K562 (cell line): Measurements from ENCODE around the gene CIAO1. TPM values are rescaled to one million over a fixed set of nuclear protein-coding genes. Genes with fewer than 3 reads are reported as not detected.
A peak's percentile ranks its signal among the peaks of the same experiment; 100 is the strongest.

Source experiments
- BHLHE40 ChIP-seq: IDR thresholded peaks from 2 replicates; pipeline ENCODE4 v1.6.1; 2011; ENCODE audit warnings: low read length, improper control_type of control experiment
- ETS1 ChIP-seq: conservative IDR thresholded peaks from 2 replicates; pipeline ENCODE4 v1.6.1; 2011; ENCODE audit warnings: low read depth, mild to moderate bottlenecking, low read length; ENCODE audit not compliant: control insufficient read depth
- ETV1 ChIP-seq: fragments of 450-650 bp; conservative IDR thresholded peaks from 2 replicates; pipeline ENCODE4 v1.6.1; 2016; ENCODE audit warnings: missing genetic modification characterization, control low read depth, low read depth, missing compliant biosample characterization
- GABPA ChIP-seq: fragments of 200-800 bp; sonication (Bioruptor generic); conservative IDR thresholded peaks from 2 replicates; pipeline ENCODE4 v1.6.1; 2016; ENCODE audit warnings: low read depth, missing genetic modification characterization, missing compliant biosample characterization
- GABPB2 ChIP-seq: fragments of 250-450 bp; sonication (Bioruptor Pico); conservative IDR thresholded peaks from 2 replicates; pipeline ENCODE4 v1.5.1; 2021; ENCODE audit warnings: mild to moderate bottlenecking
- HLTF ChIP-seq: fragments of 450-650 bp; IDR thresholded peaks from 2 replicates; pipeline ENCODE4 v1.6.1; 2016
- JUND ChIP-seq, 2 experiments: IDR thresholded peaks; 2 replicates in 1 of 2; 3 replicates in 1 of 2; pipeline ENCODE4 v1.6.1; 2011; ENCODE audit warnings: borderline replicate concordance in 2 of 2, low read depth in 2 of 2, low read length in 2 of 2, improper control_type of control experiment in 1 of 2, missing biosample characterization in 1 of 2, missing genetic modification characterization in 1 of 2, missing genetic modification reagents in 1 of 2
- KLF1 ChIP-seq: fragments of 450-650 bp; IDR thresholded peaks from 2 replicates; pipeline ENCODE4 v1.6.1; 2016; ENCODE audit warnings: missing genetic modification characterization, missing compliant biosample characterization
- MTA3 ChIP-seq: fragments of 450-650 bp; formaldehyde crosslinking; IDR thresholded peaks from 2 replicates; pipeline ENCODE4 v1.6.1; 2017; ENCODE audit warnings: mild to moderate bottlenecking, borderline replicate concordance
- NR2C2 ChIP-seq, 2 experiments: fragments of 200-800 bp in 1 of 2; sonication (Bioruptor generic) in 1 of 2; sonication (generic) in 1 of 2; formaldehyde crosslinking in 1 of 2; IDR thresholded peaks; 2 replicates each; pipeline versions ENCODE4 v1.6.1 to v1.8.0; 2016 to 2022; ENCODE audit warnings: mild to moderate bottlenecking in 1 of 2, missing compliant biosample characterization in 1 of 2, missing genetic modification characterization in 1 of 2, missing genetic modification reagents in 1 of 2
- RBFOX2 ChIP-seq: fragments of 200-400 bp; formaldehyde crosslinking; IDR thresholded peaks from 2 replicates; pipeline ENCODE4 v1.6.1; 2017; ENCODE audit warnings: low read depth, mild to moderate bottlenecking, low read length, moderate library complexity
- RBM25 ChIP-seq: fragments of 200-400 bp; formaldehyde crosslinking; IDR thresholded peaks from 2 replicates; pipeline ENCODE4 v1.6.1; 2018; ENCODE audit warnings: low read length, low read depth, moderate library complexity; ENCODE audit not compliant: severe bottlenecking
- RUNX1 ChIP-seq: sonication (generic); IDR thresholded peaks from 2 replicates; pipeline ENCODE4 v1.6.1; 2016; ENCODE audit warnings: antibody characterized with exemption, low read depth
- SNRNP70 ChIP-seq: fragments of 200-400 bp; formaldehyde crosslinking; optimal IDR thresholded peaks from 2 replicates; pipeline ENCODE3; 2017; ENCODE audit warnings: low read depth, low read length
- TAF1 ChIP-seq: IDR thresholded peaks from 2 replicates; pipeline ENCODE4 v1.6.1; 2011; ENCODE audit warnings: mild to moderate bottlenecking, low read length, moderate library complexity; ENCODE audit not compliant: insufficient read depth, control insufficient read depth, severe bottlenecking; ENCODE audit errors: extremely low read depth
- ZBTB33 ChIP-seq: sonication (generic); formaldehyde crosslinking; IDR thresholded peaks from 2 replicates; pipeline ENCODE4 v1.8.1; 2023; ENCODE audit warnings: mild to moderate bottlenecking, missing genetic modification reagents
- ZFX ChIP-seq: sonication (generic); formaldehyde crosslinking; IDR thresholded peaks from 2 replicates; pipeline ENCODE4 v1.8.0; 2022; ENCODE audit warnings: mild to moderate bottlenecking, missing genetic modification reagents, moderate library complexity
- ZNF140 ChIP-seq: fragments of 250-450 bp; sonication (Bioruptor Pico); IDR thresholded peaks from 2 replicates; pipeline ENCODE4 v1.8.0; 2021; ENCODE audit warnings: moderate library complexity, mild to moderate bottlenecking, inconsistent platforms
- polyA plus RNA-seq, 8 experiments: library from polyadenylated mRNA; depleted of rRNA in 4 of 8; stranded (reverse) in 5 of 8; unstranded in 3 of 8; fragments of >200 nt; fragmentation: Nextera tagmentation in 2 of 8; fragmentation: Illumina TruSeq in 1 of 8; extraction: Ambion mirVana in 2 of 8; extraction: Trizol in 1 of 8; gene quantifications; 2 replicates each; pipeline versions ENCODE4 v1.2.1 to v1.2.3, GENCODE V29; 2011 to 2014; ENCODE audit warnings: inconsistent platforms in 1 of 8, missing spikeins in 1 of 8
- total RNA-seq, 7 experiments: library from RNA; depleted of rRNA in 6 of 7; stranded (reverse); fragments of >200 nt in 6 of 7; fragmentation: Illumina TruSeq in 2 of 7; extraction: Trizol in 2 of 7; gene quantifications; 2 replicates each; pipeline versions ENCODE4 v1.2.1 to v1.2.3, GENCODE V29; 2011 to 2021; ENCODE audit warnings: low replicate concordance in 1 of 7
- TF ChIP-seq, protein P1 (sequence below): fragments of 250-450 bp; sonication (Bioruptor Pico); IDR thresholded peaks from 2 replicates; pipeline ENCODE4 v1.8.0; 2021; ENCODE audit warnings: moderate library complexity, mild to moderate bottlenecking, inconsistent platforms
- TF ChIP-seq, protein P2 (sequence below): sonication (generic); formaldehyde crosslinking; IDR thresholded peaks from 2 replicates; pipeline ENCODE4 v1.9.0; 2022; ENCODE audit warnings: mild to moderate bottlenecking, missing genetic modification reagents

Gene CIAO1
- total and polyA plus RNA-seq, 9 of the 15 experiments (the other 6 are each of a cell fraction or from before 2014, with no cell fraction given): 11.4 to 156 (median 92.8) TPM

DNA sequence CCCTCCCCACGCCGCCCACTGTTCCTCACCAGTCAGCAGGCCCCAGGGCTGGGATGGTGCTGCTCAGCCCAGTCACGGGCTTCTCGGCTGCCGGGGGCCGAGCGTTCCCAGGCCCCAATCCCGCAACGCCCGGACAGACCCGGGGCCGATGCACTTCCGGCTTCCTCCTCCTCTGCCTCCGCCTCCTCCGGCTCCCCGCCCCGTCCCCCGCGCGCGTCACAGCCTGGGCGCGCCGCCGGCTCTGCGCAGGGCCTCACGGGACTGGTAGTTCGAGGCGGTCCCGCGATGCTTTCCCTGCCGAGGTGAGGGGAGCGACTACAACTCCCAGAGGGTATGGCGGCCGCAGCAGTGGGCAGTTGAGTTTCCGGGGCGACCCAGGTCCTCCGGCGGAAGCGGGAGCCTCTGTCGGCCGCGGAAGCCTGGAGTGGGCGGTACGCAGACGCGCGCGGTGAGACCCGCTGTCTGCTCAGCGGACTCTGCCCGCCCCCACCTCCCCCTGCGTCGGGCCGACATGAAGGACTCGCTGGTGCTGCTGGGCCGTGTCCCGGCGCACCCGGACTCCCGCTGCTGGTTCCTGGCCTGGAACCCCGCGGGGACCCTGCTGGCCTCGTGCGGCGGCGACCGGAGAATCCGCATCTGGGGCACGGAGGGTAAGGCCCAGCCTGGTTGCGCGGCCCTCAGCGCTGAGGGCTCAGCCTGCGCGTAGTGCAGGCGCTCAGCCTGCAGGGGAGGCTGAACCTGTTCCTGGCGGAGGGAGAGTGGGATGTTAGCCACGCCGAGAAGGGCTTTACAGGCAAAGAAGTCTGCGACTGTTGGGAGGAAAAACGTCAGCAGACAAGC is at the start of gene CIAO1, which contains the start of gene TMEM127 (continued):
- TF ChIP-seq ETV1: peak; percentile 73
- TF ChIP-seq RUNX1: 0 out of 2 replicates have a peak, but pooled peaks have one; percentile 37
- TF ChIP-seq NR2C2 (CRISPR knock-in tag; IDR thresholded peaks at IDR 0.05): peak; percentile 97
- peak; percentile 99 for TF ChIP-seq NR2C2 (tag; IDR thresholded peaks at IDR 0.05)
- peak; percentile 91 for TF ChIP-seq BHLHE40
- TF ChIP-seq, protein P1, sequence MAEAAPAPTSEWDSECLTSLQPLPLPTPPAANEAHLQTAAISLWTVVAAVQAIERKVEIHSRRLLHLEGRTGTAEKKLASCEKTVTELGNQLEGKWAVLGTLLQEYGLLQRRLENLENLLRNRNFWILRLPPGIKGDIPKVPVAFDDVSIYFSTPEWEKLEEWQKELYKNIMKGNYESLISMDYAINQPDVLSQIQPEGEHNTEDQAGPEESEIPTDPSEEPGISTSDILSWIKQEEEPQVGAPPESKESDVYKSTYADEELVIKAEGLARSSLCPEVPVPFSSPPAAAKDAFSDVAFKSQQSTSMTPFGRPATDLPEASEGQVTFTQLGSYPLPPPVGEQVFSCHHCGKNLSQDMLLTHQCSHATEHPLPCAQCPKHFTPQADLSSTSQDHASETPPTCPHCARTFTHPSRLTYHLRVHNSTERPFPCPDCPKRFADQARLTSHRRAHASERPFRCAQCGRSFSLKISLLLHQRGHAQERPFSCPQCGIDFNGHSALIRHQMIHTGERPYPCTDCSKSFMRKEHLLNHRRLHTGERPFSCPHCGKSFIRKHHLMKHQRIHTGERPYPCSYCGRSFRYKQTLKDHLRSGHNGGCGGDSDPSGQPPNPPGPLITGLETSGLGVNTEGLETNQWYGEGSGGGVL (CRISPR knock-in tag): no peak
- peak; percentile 64 for TF ChIP-seq JUND (IDR thresholded peaks at IDR 0.05; ENCODE audit: borderline replicate concordance, low read depth, low read length)
- TF ChIP-seq JUND (tag; IDR thresholded peaks at IDR 0.05; ENCODE audit: borderline replicate concordance, low read depth, low read length): no peak; the same call in 2 of the 3 replicates
- TF ChIP-seq, protein P2, sequence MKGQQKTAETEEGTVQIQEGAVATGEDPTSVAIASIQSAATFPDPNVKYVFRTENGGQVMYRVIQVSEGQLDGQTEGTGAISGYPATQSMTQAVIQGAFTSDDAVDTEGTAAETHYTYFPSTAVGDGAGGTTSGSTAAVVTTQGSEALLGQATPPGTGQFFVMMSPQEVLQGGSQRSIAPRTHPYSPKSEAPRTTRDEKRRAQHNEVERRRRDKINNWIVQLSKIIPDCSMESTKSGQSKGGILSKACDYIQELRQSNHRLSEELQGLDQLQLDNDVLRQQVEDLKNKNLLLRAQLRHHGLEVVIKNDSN (CRISPR knock-in tag): peak; percentile 61; the same call in 1 of the 2 replicates
- peak; percentile 90 for TF ChIP-seq ETS1
- no peak for TF ChIP-seq ZNF140 (CRISPR knock-in tag)
- TF ChIP-seq ZBTB33 (CRISPR knock-in tag): peak; percentile 41; the same call in 1 of the 2 replicates
- TF ChIP-seq TAF1: peak; percentile 59
- peak; percentile 93 for TF ChIP-seq ZFX
- TF ChIP-seq RBM25: peak; percentile 88
- peak; percentile 56; the same call in 1 of the 2 replicates for TF ChIP-seq KLF1 (tag)
- TF ChIP-seq SNRNP70: no peak
- TF ChIP-seq GABPB2 (CRISPR knock-in tag): no peak
- TF ChIP-seq MTA3: peak; percentile 65
- TF ChIP-seq RBFOX2: peak; percentile 88
- peak; percentile 99 for TF ChIP-seq GABPA (tag)
- TF ChIP-seq HLTF: no peak
